Sigmoid colon (tissue), 7 donors: ENCODE data around the gene DNAH3. TPM values are rescaled to one million over a fixed set of nuclear protein-coding genes. Genes with fewer than 3 reads are reported as not detected.
"Not testable (repeated sequence)": the region's sequence is repeated elsewhere in the genome, so short reads cannot be mapped to it uniquely, and the experiment has no call there.

ENCODE experiments used
- DNase-seq: peaks from one replicate; pipeline ENCODE4 v3.0.0-alpha.2; 2019
- H3K27ac ChIP-seq, 4 donors: fragments of 200-600 bp; sonication (generic); one replicate each; pipeline ENCODE4 v1.5.1; 2016 to 2019; ENCODE audit warnings: mild to moderate bottlenecking in 1 of 4
- H3K27me3 ChIP-seq, 3 donors: fragments of 200-600 bp; sonication (generic); one replicate each; pipeline ENCODE4 v1.5.1; 2019; ENCODE audit warnings: mild to moderate bottlenecking in 1 of 3
- H3K36me3 ChIP-seq, 4 donors: fragments of 200-600 bp; sonication (generic); one replicate each; pipeline ENCODE4 v1.5.1; 2016 to 2019
- H3K4me1 ChIP-seq, 4 donors: fragments of 200-600 bp; sonication (generic); one replicate each; pipeline ENCODE4 v1.5.1; 2017 to 2019
- H3K4me3 ChIP-seq, 4 donors: fragments of 200-600 bp; sonication (generic); one replicate each; pipeline ENCODE4 v1.5.1; 2017 to 2019; ENCODE audit warnings: mild to moderate bottlenecking in 2 of 4, moderate library complexity in 1 of 4
- H3K9me3 ChIP-seq, 4 donors: fragments of 200-600 bp in 3 of 4; sonication (generic) in 3 of 4; one replicate each; pipeline versions ENCODE4 v1.5.1 to v1.6.1; 2013 to 2019
- CTCF ChIP-seq, 4 experiments: fragments of 450-650 bp in 3 of 4; fragments of 200-600 bp in 1 of 4; IDR thresholded peaks; one replicate each; pipeline ENCODE4 v1.5.1; 2016 to 2019; ENCODE audit warnings: antibody characterized with exemption in 4 of 4, mild to moderate bottlenecking in 3 of 4, moderate library complexity in 2 of 4
- EP300 ChIP-seq, 4 donors: sonication (generic); formaldehyde crosslinking; IDR thresholded peaks; one replicate each; pipeline ENCODE4 v1.6.1; 2017; ENCODE audit warnings: antibody characterized with exemption in 4 of 4
- POLR2A ChIP-seq, 2 donors: fragments of 450-650 bp; IDR thresholded peaks; one replicate each; pipeline ENCODE4 v1.6.1; 2016; ENCODE audit warnings: antibody characterized with exemption in 2 of 2, mild to moderate bottlenecking in 2 of 2, moderate library complexity in 2 of 2
- POLR2AphosphoS5 ChIP-seq, 4 donors: sonication (generic); formaldehyde crosslinking; IDR thresholded peaks; one replicate each; pipeline ENCODE4 v1.6.1; 2017; ENCODE audit warnings: antibody characterized with exemption in 4 of 4
- WGBS, 2 donors: extraction: QIAGEN DNeasy Blood & Tissue Kit; methylation state at CpG; one replicate each; pipeline ENCODE4 v1.1.7; 2013; 5-methylcytosine and 5-hydroxymethylcytosine counted together
- intact Hi-C: fragments of 100-400 bp; cut with DNase I; formaldehyde crosslinking; loops from one replicate; pipeline ENCODE4 v1.15.1; 2023
- polyA plus RNA-seq, 3 donors: library from polyadenylated mRNA; stranded (reverse); fragments of 200-250 nt; gene quantifications; one replicate each; pipeline ENCODE4 v1.2.3, GENCODE V29; 2013
- total RNA-seq, 4 donors: library from RNA; depleted of rRNA; stranded (reverse); fragments of >200 nt; gene quantifications; one replicate each; pipeline ENCODE4 v1.1.0, GENCODE V29; 2016
- donor health status: healthy with polysubstance abuse.
- donor health status: Bipolar disorder and iron deficiency.
- donor health status: healthy.

DNAH3 gene
- total and polyA plus RNA-seq, 7 donors: 0.26 to 0.92 (median 0.60) TPM; not detected in 4

GRCh38 chr16:20946015-20946629, 204.5 kb downstream of the DNAH3 start:
- 91% methylated on average over 8 of the region's 8 CpGs for WGBS, 2 donors
- H3K4me3 ChIP-seq: no peak overlapping the region
- DNase-seq: no peak
- intact Hi-C loops: no loop called here
- no peak for TF ChIP-seq CTCF (IDR thresholded peaks at IDR 0.05)
- no peak for TF ChIP-seq EP300 (IDR thresholded peaks at IDR 0.05)
- TF ChIP-seq POLR2AphosphoS5 (IDR thresholded peaks at IDR 0.05): no peak
- no peak for TF ChIP-seq POLR2A (IDR thresholded peaks at IDR 0.05)
- H3K9me3 ChIP-seq: no peaks in the 10 kb centered on the region
- no peak overlapping the region for H3K27ac ChIP-seq
- no peaks in the 10 kb centered on the region for H3K27me3 ChIP-seq
- H3K36me3 ChIP-seq: no peaks in the 10 kb centered on the region
- H3K4me1 ChIP-seq: no peaks in the 10 kb centered on the region

GRCh38 chr16:20945575-20945875, 205.1 kb downstream of the DNAH3 start:
- H3K27ac ChIP-seq, H3K36me3 ChIP-seq, H3K27me3 ChIP-seq, H3K4me3 ChIP-seq, H3K4me1 ChIP-seq, DNase-seq, H3K9me3 ChIP-seq, intact Hi-C loops: not testable (repeated sequence)
- 96% methylated on average over 11 of the region's 11 CpGs for WGBS, 2 donors

- intact Hi-C loops: no loop called here
Measured at GRCh38 chr16:20944861-20945574, 205.6 kb downstream of the DNAH3 start.

GRCh38 chr16:20942256-20942655, 208.4 kb downstream of the DNAH3 start:
- no peaks in the 10 kb centered on the region for H3K27me3 ChIP-seq
- no peak overlapping the region for H3K27ac ChIP-seq
- H3K9me3 ChIP-seq: no peaks in the 10 kb centered on the region
- no peaks in the 10 kb centered on the region for H3K4me1 ChIP-seq
- no peaks in the 10 kb centered on the region for H3K36me3 ChIP-seq
- TF ChIP-seq POLR2AphosphoS5 (IDR thresholded peaks at IDR 0.05): no peak
- TF ChIP-seq POLR2A (IDR thresholded peaks at IDR 0.05): no peak
- TF ChIP-seq EP300 (IDR thresholded peaks at IDR 0.05): no peak
- TF ChIP-seq CTCF (IDR thresholded peaks at IDR 0.05): no peak
- DNase-seq: no peak
- 88% methylated on average over 4 of the region's 4 CpGs for WGBS, 2 donors
- intact Hi-C loops: no loop called here
- H3K4me3 ChIP-seq: no peak overlapping the region

More at GRCh38 chr16:20944861-20945574, 205.6 kb downstream of the DNAH3 start:
- Histone ChIP-seq H3K27me3 (no peaks in the 10 kb centered on the region), H3K9me3 (no peaks in the 10 kb centered on the region), H3K27ac (no peak overlapping the region), H3K36me3 (no peaks in the 10 kb centered on the region), H3K4me1 (no peaks in the 10 kb centered on the region), H3K4me3 (no peak overlapping the region)
- TF ChIP-seq EP300 (IDR thresholded peaks at IDR 0.05) (no peak), CTCF (IDR thresholded peaks at IDR 0.05) (no peak), POLR2A (IDR thresholded peaks at IDR 0.05) (no peak), POLR2AphosphoS5 (IDR thresholded peaks at IDR 0.05) (no peak)
- DNase-seq: no peak
- WGBS, 2 donors: 85 to 89% methylated on average over 5 of the region's 5 CpGs

GRCh38 chr16:20941636-20941926, 209.1 kb downstream of the DNAH3 start:
- H3K36me3 ChIP-seq: no peaks in the 10 kb centered on the region
- H3K4me3 ChIP-seq: no peak overlapping the region
- no peaks in the 10 kb centered on the region for H3K4me1 ChIP-seq
- H3K27ac ChIP-seq: no peak overlapping the region
- 97 to 99% methylated on average over 6 of the region's 6 CpGs for WGBS, 2 donors
- H3K9me3 ChIP-seq: no peaks in the 10 kb centered on the region
- intact Hi-C loops: no loop called here
- TF ChIP-seq POLR2A (IDR thresholded peaks at IDR 0.05): no peak
- TF ChIP-seq EP300 (IDR thresholded peaks at IDR 0.05): no peak
- TF ChIP-seq CTCF (IDR thresholded peaks at IDR 0.05): no peak
- no peak for TF ChIP-seq POLR2AphosphoS5 (IDR thresholded peaks at IDR 0.05)
- no peaks in the 10 kb centered on the region for H3K27me3 ChIP-seq
- no peak for DNase-seq
